ENCODE results near the gene FOXJ3.

GRCh38 chr1:42175314-42176054 is 159.6 kb downstream of the FOXJ3 start:
- TF ChIP-seq CTCF (IDR thresholded peaks at IDR 0.05) (no peak), POLR2AphosphoS5 (IDR thresholded peaks at IDR 0.05; ENCODE audit: insufficient read depth in 1 of 2, low read depth in 1 of 2) (no peak), POLR2A (IDR thresholded peaks at IDR 0.05) (no peak)

Data from vagina (tissue), 2 donors.